SH-SY5Y (cell line): ENCODE results near the gene CD44.
A peak's percentile ranks its signal among the peaks of the same experiment; 100 is the strongest.

ENCODE experiments used
- GATA2 ChIP-seq: IDR thresholded peaks from 2 replicates; pipeline ENCODE4 v1.6.1; 2011; ENCODE audit warnings: mild to moderate bottlenecking, low read depth, low read length
- GATA3 ChIP-seq: IDR thresholded peaks from 2 replicates; pipeline ENCODE4 v1.6.1; 2011; ENCODE audit warnings: low read depth, mild to moderate bottlenecking, low read length, moderate library complexity

The CD44 gene

DNA sequence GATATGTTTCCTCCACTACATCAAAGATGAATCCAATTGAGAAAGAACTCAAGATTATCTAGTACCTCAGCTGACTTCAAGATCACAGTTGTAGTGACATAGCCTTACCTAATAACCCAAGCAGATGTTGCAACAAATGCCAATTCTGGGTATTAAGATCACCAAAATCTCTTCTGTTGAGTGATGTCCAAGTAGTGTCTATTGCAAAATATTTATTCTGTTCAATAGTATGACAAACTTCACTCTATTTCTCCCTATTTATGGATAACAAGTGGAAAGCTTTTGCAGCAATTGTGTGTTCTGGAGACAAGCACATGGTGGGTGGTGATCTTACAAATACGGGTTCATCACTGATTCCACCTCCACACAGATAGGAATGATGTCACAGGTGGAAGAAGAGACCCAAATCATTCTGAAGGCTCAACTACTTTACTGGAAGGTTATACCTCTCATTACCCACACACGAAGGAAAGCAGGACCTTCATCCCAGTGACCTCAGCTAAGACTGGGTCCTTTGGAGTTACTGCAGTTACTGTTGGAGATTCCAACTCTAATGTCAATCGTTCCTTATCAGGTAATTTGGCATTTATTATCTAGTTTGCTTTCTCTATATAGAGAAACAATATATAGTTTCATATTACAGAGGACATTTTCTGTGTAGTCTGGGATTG, 72.0 kb downstream of the CD44 start:
- TF ChIP-seq GATA2 = no peak

DNA sequence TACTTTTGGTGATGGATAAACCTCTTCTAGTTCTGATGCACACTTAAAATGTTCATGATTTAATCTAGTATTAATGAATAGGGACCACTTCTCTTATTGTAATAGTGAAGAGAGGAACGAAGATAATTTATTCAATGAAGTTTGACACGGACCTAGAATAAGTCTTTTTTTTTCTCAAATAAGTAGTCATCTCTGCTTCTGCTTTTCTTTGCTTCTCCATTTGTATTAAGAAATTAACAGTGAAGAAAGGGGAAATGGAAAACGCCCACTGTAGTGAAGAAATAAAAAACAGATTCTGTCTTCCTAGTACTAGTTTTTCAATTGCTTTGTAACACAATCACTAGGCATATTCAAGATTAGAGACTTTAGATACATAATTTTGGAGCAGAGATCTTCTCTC, 73.0 kb downstream of the CD44 start:
- no peak for TF ChIP-seq GATA2
- no peak for TF ChIP-seq GATA3

DNA sequence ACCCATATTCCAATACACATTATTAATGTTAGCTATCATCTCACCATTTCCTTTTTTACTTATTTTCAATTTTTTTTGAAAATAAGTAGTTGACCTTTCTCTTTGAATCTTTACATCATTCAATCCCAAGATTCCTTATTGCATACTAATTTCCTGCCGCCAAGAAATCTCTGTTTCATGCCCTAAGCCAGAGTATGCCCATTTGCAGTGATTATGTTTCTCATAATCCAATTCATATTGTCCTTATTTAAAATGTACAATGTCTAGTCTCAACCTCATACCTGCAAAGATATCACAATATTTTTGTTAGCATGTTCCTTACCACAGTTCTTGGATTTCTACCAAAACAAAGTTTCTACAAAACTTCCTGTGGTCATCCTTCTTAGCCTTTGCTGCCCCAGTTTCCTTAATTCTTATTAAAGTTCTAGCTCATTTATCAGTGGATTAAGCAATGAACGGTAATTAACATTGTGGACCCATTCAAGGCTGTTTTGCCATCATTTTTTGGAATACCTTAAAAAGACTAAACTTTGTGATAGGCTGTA, 75.3 kb downstream of the CD44 start:
- TF ChIP-seq GATA2 (no peak), GATA3 (no peak)

DNA sequence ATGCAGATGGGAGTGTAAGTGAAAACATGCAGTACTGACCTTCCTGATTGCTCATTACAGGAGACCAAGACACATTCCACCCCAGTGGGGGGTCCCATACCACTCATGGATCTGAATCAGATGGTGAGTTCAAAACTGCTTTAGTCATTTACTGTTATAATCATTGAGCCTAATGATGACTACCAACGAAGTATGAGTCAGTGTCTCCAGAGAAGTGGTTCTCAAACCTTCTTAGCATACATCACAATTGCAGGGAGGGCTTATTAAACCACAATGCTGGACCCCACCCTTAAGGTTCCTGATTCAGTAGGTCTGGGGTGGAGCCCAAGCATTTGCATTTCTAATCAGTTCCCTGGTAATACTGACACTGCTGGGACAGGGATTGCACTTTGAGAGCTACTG, 75.8 kb downstream of the CD44 start:
- no peak for TF ChIP-seq GATA3
- no peak for TF ChIP-seq GATA2

DNA sequence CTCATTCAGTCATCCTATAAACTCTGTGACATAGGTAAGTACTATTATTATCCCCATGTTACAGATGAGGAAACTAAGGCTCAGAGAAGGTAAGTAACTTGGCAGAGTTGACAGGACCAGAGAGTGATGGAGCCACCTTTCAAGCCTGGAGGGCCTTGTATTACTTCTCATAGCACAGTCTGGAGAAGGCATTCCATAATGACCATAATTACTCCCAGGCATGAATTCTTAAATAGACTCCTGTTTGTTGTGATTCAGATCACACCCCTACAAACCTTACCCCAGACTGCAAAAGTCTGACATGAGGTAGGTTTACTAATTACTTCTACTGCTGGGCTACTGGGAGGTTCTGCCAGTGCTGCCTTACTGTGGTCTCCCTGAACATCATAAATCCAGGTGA, 77.0 kb downstream of the CD44 start:
- no peak for TF ChIP-seq GATA2
- no peak for TF ChIP-seq GATA3

DNA sequence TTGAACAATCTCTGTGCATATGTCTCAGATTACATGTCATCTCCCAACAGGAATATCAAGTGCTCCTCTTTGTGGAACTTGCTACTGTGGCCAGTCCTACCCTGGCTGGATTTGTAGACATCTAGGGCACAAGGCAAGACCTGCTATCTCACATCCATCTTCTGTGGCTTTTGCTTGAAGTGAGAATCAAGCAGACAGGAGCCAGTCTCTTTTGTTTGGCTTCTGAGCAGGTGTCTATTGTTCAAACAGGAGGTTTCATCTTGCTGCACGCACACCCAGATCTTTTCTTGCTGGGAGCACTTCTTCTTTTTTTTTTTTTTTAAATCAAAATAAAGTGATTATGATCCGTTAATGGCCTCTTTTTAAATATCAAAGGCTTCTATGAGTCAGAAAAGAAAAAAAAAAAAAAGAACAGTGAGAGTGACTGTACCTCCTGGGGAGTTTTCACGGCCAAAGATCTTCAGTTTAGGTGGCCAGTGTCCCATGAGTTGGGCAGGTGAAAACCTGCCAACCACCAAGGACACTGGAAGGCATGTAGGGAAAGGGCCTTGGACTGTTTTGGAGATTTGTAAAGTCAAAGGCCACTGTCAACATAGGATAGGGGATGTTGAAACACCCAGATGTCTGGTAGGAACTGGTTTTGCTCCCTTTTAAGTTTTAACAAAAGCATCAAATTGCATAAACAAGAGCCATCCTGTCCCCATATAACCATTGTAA, 78.1 kb downstream of the CD44 start:
- TF ChIP-seq GATA2 = no peak
- no peak for TF ChIP-seq GATA3

DNA sequence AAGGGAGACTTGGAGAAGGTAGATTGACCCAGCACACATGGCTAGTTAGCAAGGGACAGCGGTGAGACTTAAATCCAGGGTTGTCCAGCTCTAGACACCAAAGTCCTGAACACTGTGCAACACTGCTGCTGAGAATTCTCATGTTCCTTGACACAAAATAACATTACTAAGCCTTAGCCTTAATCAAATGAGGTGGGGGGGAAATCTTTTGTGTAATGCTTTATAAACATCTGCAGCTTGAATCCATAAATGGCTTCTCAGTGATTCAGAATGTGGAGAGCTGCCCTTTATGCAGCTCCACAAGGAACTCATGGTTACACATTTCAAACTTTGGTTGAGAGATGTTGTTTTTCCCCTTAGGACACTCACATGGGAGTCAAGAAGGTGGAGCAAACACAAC, 80.0 kb downstream of the CD44 start:
- TF ChIP-seq GATA3 = no peak
- no peak for TF ChIP-seq GATA2

DNA sequence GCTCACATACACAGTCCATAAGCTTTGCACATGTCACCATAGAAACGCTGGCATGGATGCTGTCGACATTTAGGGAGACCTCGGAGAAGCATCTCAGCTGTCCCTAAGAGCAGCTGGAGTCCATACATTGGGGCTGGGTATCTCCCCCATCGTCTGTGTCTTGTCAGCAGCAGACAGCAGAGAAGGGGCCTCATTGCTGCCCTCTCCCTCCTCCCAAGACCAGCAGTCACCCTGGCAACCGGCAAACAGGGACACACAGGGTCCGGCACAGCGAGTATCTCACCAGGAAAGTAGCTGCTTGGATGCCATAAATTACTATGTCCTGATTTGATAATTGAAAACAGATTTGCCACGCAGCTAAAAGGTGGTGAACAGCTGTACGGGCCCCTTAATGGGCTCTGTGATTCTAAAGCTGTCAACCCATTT, 84.4 kb downstream of the CD44 start:
- no peak for TF ChIP-seq GATA3
- TF ChIP-seq GATA2 = peak; percentile 90

DNA sequence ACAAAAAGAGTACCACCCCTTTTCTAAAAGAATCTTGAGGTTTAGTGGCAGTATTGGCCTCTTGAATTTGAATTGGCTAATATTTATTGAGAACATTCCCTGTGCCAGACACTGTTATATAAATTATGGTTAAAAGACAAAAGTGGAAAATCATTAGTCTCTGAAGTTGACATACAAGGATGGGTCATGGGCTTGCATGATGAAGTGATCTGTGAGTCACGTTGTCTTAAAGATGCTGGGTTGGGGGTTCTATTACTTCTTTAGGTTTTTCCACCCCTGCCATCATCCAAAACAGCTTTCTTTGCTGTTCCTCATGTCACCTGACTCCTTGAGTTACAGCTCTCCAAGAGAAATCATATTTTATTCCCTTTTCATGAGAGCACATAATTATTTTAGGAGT, 85.0 kb downstream of the CD44 start:
- no peak for TF ChIP-seq GATA2
- no peak for TF ChIP-seq GATA3

DNA sequence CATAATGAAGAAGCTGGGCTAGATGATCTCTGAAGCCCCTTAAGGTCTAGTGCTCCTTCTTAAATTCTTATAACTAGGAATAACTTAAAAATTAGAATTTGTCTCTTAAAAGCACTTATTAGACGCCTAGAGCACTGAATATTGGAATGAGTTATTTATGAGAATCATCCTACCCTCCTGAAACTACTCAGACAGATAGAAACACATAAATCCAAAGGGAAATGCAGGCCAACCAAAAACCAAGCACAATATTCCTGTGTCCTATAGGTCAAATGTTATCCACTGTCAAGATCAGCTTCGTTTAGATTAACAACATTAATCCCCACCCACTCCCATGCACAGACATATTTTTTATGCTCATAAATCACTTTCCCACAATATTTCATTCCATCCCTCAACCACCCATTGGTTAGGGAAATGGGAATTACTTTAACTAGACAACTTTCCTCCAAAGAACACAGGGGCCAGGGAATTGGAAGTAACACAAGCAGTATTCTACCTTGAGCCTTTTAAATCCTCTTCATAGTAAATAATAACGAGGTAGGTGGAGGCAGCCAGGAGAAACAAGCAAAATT, 87.1 kb downstream of the CD44 start:
- TF ChIP-seq GATA3 = no peak
- no peak for TF ChIP-seq GATA2

DNA sequence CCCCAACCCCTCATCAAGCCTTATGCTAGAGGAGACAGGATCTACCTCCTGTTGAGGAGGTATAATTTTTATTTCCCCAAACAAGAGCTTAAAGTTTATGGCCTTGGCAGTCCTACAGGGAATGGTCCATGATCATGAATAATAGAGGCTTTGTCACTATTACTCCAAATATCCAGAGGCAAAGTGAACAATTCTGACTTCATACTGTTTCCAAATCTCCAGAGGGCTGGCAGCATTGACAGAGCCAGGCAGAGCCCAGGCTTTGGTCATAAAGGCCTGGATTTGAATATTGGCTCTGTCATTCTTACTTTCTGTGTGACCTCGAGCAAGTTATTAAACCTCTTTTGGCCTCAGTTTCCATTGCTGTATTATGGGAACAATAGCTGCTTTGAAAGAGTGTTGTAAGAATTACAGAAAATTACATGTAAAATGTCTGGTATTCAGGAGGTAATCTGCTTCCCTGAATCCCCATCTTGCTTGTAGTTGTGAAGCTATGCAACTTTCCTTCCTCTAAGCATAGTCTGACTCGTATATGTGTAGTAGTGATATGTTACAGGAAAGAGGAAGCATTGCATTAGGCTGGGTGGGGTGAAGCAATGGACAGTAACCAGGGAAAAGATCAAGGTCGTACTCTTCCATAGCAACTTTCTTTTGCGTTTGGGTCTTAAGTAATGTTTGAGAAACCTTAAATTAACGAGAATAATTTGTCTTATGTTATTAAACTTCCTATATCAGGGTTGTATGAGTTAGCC, 88.8 kb downstream of the CD44 start:
- TF ChIP-seq GATA3 (no peak), GATA2 (no peak)

DNA sequence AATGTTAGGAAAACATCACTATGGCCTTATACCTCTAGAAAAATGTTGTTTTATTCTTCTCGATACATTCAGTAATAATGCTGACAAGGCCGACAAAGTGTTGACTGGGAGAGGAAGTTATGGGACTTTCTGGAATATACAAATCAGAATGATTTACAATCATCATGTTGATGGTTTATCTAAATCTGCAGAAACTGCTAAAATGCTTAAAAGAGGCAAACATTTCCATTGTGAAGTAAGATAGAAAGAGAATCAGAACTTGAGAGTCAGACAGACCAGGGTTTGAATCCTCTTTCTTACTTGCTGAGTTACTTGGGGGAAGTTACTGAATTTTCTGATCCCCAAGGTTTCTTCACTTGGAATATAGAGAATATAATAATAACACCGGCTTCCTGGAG, 89.4 kb downstream of the CD44 start:
- no peak for TF ChIP-seq GATA2
- TF ChIP-seq GATA3 = no peak

DNA sequence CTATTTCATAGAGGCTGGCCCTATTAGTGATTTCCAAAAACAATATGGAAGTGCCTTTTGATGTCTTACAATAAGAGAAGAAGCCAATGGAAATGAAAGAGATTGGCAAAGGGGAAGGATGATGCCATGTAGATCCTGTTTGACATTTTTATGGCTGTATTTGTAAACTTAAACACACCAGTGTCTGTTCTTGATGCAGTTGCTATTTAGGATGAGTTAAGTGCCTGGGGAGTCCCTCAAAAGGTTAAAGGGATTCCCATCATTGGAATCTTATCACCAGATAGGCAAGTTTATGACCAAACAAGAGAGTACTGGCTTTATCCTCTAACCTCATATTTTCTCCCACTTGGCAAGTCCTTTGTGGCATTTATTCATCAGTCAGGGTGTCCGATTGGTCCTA, 91.4 kb downstream of the CD44 start:
- TF ChIP-seq GATA2 = no peak
- TF ChIP-seq GATA3 = no peak
